Vagina (tissue), 2 donors: ENCODE measurements around the gene ODAD2.

Experiments
- POLR2A ChIP-seq, 2 donors: fragments of 450-650 bp; IDR thresholded peaks; one replicate each; pipeline ENCODE4 v1.6.1; 2017; ENCODE audit warnings: antibody characterized with exemption in 2 of 2, mild to moderate bottlenecking in 2 of 2, moderate library complexity in 2 of 2
- POLR2AphosphoS5 ChIP-seq, 2 donors: sonication (generic); formaldehyde crosslinking; IDR thresholded peaks; one replicate each; pipeline ENCODE4 v1.9.0; 2017; ENCODE audit warnings: antibody characterized with exemption in 2 of 2, mild to moderate bottlenecking in 2 of 2, low read depth in 1 of 2; ENCODE audit not compliant: insufficient read depth in 1 of 2
- TF ChIP-seq, protein P1 (sequence below), 3 experiments: fragments of 450-650 bp in 2 of 3; fragments of 200-600 bp in 1 of 3; sonication (generic) in 1 of 3; IDR thresholded peaks; one replicate each; pipeline ENCODE4 v1.5.1; 2017 to 2019; ENCODE audit warnings: antibody characterized with exemption in 3 of 3, mild to moderate bottlenecking in 2 of 3, moderate library complexity in 2 of 3

DNA sequence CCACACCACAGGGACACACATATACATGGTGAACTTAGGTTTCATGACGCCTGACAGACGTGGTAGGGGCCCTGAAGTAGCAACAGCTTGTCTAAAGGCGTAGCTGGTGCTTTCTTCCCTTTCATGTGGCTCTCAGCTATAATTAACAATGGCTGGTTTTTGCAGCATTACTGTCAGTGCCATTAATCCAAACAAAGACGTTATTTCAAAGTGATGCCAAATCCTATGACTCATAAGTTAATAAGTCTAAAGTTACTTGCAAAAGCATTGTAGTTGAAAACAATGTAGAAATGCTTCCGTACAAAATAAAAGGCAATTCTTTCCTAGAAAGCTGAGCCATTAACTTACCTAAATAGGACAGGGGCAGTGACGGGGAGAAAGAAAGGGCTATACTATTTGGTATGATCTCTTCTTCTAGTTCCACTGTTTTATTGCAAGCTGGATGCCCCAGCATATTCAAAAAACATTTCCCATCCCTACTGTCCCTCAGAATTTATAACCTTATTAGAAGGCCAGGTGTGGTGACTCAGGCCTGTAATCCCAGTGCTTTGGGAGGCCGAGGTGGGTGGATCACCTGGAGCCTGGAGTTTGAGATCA lies 105.4 kb downstream of the ODAD2 start:
- no peak for TF ChIP-seq POLR2A (IDR thresholded peaks at IDR 0.05)
- TF ChIP-seq, protein P1, sequence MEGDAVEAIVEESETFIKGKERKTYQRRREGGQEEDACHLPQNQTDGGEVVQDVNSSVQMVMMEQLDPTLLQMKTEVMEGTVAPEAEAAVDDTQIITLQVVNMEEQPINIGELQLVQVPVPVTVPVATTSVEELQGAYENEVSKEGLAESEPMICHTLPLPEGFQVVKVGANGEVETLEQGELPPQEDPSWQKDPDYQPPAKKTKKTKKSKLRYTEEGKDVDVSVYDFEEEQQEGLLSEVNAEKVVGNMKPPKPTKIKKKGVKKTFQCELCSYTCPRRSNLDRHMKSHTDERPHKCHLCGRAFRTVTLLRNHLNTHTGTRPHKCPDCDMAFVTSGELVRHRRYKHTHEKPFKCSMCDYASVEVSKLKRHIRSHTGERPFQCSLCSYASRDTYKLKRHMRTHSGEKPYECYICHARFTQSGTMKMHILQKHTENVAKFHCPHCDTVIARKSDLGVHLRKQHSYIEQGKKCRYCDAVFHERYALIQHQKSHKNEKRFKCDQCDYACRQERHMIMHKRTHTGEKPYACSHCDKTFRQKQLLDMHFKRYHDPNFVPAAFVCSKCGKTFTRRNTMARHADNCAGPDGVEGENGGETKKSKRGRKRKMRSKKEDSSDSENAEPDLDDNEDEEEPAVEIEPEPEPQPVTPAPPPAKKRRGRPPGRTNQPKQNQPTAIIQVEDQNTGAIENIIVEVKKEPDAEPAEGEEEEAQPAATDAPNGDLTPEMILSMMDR (IDR thresholded peaks at IDR 0.05): no peak
- no peak for TF ChIP-seq POLR2AphosphoS5 (IDR thresholded peaks at IDR 0.05; ENCODE audit: insufficient read depth in 1 of 2, low read depth in 1 of 2)
